ENCODE results near the gene EIPR1.

- TF ChIP-seq, protein P1, sequence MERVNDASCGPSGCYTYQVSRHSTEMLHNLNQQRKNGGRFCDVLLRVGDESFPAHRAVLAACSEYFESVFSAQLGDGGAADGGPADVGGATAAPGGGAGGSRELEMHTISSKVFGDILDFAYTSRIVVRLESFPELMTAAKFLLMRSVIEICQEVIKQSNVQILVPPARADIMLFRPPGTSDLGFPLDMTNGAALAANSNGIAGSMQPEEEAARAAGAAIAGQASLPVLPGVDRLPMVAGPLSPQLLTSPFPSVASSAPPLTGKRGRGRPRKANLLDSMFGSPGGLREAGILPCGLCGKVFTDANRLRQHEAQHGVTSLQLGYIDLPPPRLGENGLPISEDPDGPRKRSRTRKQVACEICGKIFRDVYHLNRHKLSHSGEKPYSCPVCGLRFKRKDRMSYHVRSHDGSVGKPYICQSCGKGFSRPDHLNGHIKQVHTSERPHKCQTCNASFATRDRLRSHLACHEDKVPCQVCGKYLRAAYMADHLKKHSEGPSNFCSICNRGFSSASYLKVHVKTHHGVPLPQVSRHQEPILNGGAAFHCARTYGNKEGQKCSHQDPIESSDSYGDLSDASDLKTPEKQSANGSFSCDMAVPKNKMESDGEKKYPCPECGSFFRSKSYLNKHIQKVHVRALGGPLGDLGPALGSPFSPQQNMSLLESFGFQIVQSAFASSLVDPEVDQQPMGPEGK (CRISPR knock-in tag; IDR thresholded peaks at IDR 0.05; ENCODE audit: borderline replicate concordance): no peak
- TF ChIP-seq POU6F1 (CRISPR knock-in tag; IDR thresholded peaks at IDR 0.05; ENCODE audit: borderline replicate concordance, low read depth) (no peak), ISL1 (CRISPR knock-in tag; IDR thresholded peaks at IDR 0.05) (no peak), BACH2 (CRISPR knock-in tag; IDR thresholded peaks at IDR 0.05; ENCODE audit: borderline replicate concordance) (no peak), ZNF8 (CRISPR knock-in tag; IDR thresholded peaks at IDR 0.05) (no peak), TOX (CRISPR knock-in tag; IDR thresholded peaks at IDR 0.05; ENCODE audit: borderline replicate concordance) (no peak), ESRRG (CRISPR knock-in tag; IDR thresholded peaks at IDR 0.05) (no peak)
These were observed 113.4 kb downstream of the EIPR1 start for GRCh38 chr2:3264010-3264744.
